ENCODE data around the gene AP2B1. TPM values are rescaled to one million over a fixed set of nuclear protein-coding genes. Genes with fewer than 3 reads are reported as not detected.

The AP2B1 gene
- total and polyA plus RNA-seq, 9 of the 15 experiments (the other 6 are each of a cell fraction or from before 2014, with no cell fraction given), result 60.1 to 287 (median 105) TPM

DNA sequence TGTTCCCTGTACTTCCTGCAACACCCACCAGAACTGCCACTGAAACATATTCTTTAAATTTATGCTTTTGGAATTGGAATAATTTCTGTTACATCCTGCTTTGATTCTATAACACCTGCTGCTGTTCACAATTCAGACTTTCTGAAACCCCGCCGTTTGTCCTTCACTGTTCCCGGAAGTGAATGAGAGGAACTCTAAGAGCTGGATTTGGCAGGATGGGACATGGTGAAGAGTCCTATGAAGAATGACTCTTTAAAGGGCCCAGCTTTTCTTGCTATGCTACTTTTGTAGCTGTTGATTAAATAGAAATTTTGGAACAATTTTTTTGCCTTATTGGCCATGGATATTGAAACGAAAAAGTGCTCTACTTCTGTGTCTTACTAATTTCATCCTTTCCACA is 8.9 kb downstream of the AP2B1 start (continued):
- TF ChIP-seq PPARD (CRISPR knock-in tag; IDR thresholded peaks at IDR 0.05), result no peak

DNA sequence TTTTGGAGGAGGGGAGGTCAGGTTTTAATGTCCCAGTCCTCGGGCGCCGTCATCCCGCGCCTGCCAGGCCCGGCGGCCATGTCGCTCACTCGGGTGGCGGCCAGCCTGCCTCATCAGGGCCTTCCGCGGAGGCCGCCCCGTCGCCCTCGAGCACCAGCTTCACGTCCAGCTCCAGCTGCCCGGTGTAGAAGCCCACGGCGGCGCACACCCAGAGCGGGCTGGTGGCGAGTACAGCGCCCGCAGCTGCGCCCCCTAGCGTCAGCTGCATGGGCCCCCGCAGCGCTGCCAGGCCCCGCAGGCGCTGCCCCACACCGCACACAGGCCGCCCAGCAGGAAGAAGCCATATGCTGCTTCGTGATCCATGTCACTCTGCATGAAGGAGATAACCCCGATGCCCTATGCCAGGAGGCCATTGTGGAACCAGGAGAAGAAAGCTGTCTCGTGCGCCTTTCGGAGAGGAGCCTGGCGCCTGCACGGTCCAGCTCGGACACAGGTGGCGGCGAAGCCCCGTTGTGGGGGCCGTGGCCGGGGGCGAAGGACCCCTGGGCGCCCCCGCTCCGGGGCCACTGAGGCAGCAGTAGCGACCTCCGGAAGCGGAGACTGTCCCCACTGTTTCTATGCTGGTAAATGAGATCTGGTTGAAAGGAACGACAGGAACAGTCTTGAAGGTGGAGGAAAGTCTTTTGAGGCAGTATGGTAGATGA is 9.6 kb downstream of the AP2B1 start:
- H3K9ac ChIP-seq (ENCODE audit: insufficient read depth in 1 of 2, low read depth in 2 of 2, low read length in 2 of 2), result no peak overlapping the region
- H3K79me2 ChIP-seq (ENCODE audit: control insufficient read depth, insufficient read depth, low read length), result peaks cover 74% of the 10 kb centered on the region
- H3K4me1 ChIP-seq (replicated peaks in 1 of 2; ENCODE audit: control insufficient read depth in 2 of 2, insufficient read depth in 2 of 2, low read length in 2 of 2), result peaks cover 0 to 7% of the 10 kb centered on the region in 2 experiments; a peak in 1 of 5 replicates
- H3K9me3 ChIP-seq (replicated peaks; ENCODE audit: control insufficient read depth, insufficient read depth, low read depth, low read length), result no peaks in the 10 kb centered on the region
- 97% methylated on average over 23 of the region's 54 CpGs for WGBS (ENCODE audit: insufficient coverage, low coverage, missing lambda C conversion rate)
- H2AFZ ChIP-seq (ENCODE audit: low read depth, low read length), result no peak overlapping the region
- no peak overlapping the region for H3K27ac ChIP-seq (ENCODE audit: extremely low read depth, low read depth, low read length)
- H3K36me3 ChIP-seq (ENCODE audit: control insufficient read depth, insufficient read depth, low read length), result peaks cover 95% of the 10 kb centered on the region
- no peak for FAIRE-seq
- ATAC-seq, result peak; percentile 42; the same call in 2 of the 3 replicates
- no TSS peak for BruUV-seq (replicated peaks)
- in situ Hi-C loops (cut with MboI), result no loop called here
- no peaks in the 10 kb centered on the region for H3K9me1 ChIP-seq (ENCODE audit: control insufficient read depth, insufficient read depth, low read length)
- no peak for DNase-seq (ENCODE audit: extremely low read depth in 1 of 4, low spot score in 3 of 4)
- intact Hi-C loops (cut with micrococcal nuclease), result no loop called here
- no peak overlapping the region for H3K4me2 ChIP-seq (ENCODE audit: insufficient read depth, low read length)
- no peaks in the 10 kb centered on the region for H3K27me3 ChIP-seq (ENCODE audit: control insufficient read depth in 2 of 2, insufficient read depth in 2 of 2, low read length in 2 of 2)
- no peaks in the 10 kb centered on the region for H4K20me1 ChIP-seq (replicated peaks; ENCODE audit: control insufficient read depth, insufficient read depth, low read length)
- POLR2A ChIA-PET, result interaction anchor here (0.8 to 5.0 kb wide), 5 partner anchors 11 to 31 kb away, joined by 3 to 30 read pairs (median 4); partner anchors contain the start of gene PEX12
- no peak overlapping the region for H3K4me3 ChIP-seq
- CTCF ChIA-PET (ENCODE audit: low intra/inter-chr PET ratio), result interaction anchor here (0.7 kb wide), 1 partner anchor 38 kb away, joined by 3 read pairs; no protein-coding TSS in a partner anchor
- TF ChIP-seq POLR2G (IDR thresholded peaks at IDR 0.05; ENCODE audit: low read depth, low read length) (peak; percentile 74), MIER1 (IDR thresholded peaks at IDR 0.05; ENCODE audit: low read depth) (no peak), FOSL1 (tag; conservative IDR thresholded peaks at IDR 0.05) (no peak), ZBTB17 (CRISPR knock-in tag; IDR thresholded peaks at IDR 0.05) (no peak), WHSC1 (IDR thresholded peaks at IDR 0.05; ENCODE audit: low read length) (no peak), RBM22 (IDR thresholded peaks at IDR 0.05; ENCODE audit: low read depth, low read length, poor library complexity, severe bottlenecking) (peak; percentile 20), POLR2A (conservative IDR thresholded peaks at IDR 0.05) (0 out of 2 replicates have a peak, but pooled peaks have one; percentile 8), FOXA3 (CRISPR knock-in tag; conservative IDR thresholded peaks at IDR 0.05 in 1 of 2, IDR thresholded peaks at IDR 0.05 in 1 of 2) (no peak), TAF7 (tag; IDR thresholded peaks at IDR 0.05) (no peak), RBFOX2 (IDR thresholded peaks at IDR 0.05; ENCODE audit: low read depth, low read length) (peak; percentile 73), ZNF24 (IDR thresholded peaks at IDR 0.05) (no peak)
- TF ChIP-seq, protein P1, sequence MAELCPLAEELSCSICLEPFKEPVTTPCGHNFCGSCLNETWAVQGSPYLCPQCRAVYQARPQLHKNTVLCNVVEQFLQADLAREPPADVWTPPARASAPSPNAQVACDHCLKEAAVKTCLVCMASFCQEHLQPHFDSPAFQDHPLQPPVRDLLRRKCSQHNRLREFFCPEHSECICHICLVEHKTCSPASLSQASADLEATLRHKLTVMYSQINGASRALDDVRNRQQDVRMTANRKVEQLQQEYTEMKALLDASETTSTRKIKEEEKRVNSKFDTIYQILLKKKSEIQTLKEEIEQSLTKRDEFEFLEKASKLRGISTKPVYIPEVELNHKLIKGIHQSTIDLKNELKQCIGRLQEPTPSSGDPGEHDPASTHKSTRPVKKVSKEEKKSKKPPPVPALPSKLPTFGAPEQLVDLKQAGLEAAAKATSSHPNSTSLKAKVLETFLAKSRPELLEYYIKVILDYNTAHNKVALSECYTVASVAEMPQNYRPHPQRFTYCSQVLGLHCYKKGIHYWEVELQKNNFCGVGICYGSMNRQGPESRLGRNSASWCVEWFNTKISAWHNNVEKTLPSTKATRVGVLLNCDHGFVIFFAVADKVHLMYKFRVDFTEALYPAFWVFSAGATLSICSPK (IDR thresholded peaks at IDR 0.05; ENCODE audit: borderline replicate concordance), result no peak
- TF ChIP-seq, protein P2, sequence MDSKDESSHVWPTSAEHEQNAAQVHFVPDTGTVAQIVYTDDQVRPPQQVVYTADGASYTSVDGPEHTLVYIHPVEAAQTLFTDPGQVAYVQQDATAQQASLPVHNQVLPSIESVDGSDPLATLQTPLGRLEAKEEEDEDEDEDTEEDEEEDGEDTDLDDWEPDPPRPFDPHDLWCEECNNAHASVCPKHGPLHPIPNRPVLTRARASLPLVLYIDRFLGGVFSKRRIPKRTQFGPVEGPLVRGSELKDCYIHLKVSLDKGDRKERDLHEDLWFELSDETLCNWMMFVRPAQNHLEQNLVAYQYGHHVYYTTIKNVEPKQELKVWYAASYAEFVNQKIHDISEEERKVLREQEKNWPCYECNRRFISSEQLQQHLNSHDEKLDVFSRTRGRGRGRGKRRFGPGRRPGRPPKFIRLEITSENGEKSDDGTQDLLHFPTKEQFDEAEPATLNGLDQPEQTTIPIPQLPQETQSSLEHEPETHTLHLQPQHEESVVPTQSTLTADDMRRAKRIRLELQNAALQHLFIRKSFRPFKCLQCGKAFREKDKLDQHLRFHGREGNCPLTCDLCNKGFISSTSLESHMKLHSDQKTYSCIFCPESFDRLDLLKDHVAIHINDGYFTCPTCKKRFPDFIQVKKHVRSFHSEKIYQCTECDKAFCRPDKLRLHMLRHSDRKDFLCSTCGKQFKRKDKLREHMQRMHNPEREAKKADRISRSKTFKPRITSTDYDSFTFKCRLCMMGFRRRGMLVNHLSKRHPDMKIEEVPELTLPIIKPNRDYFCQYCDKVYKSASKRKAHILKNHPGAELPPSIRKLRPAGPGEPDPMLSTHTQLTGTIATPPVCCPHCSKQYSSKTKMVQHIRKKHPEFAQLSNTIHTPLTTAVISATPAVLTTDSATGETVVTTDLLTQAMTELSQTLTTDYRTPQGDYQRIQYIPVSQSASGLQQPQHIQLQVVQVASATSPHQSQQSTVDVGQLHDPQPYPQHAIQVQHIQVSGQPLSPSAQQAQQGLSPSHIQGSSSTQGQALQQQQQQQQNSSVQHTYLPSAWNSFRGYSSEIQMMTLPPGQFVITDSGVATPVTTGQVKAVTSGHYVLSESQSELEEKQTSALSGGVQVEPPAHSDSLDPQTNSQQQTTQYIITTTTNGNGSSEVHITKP (IDR thresholded peaks at IDR 0.05; ENCODE audit: partially characterized antibody), result no peak

Measured in K562 (cell line).